Pancreas (tissue), 10 donors: ENCODE measurements around the gene BPIFB1. TPM values are rescaled to one million over a fixed set of nuclear protein-coding genes. Genes with fewer than 3 reads are reported as not detected.

Experiments
- ATAC-seq, 4 donors: fragments of 200-7000 bp; cut with Tn5 transposase; one replicate each; pipeline versions ENCODE4 v1.8.0 to v1.9.1; 2020; ENCODE audit warnings: mild to moderate bottlenecking in 4 of 4, moderate library complexity in 4 of 4
- DNase-seq, 6 donors: peaks; one replicate each; pipeline ENCODE4 v3.0.0-alpha.2; 2020
- FAIRE-seq: peaks from 2 replicates; lab custom pipeline; 2012; peaks lifted over from hg19 to GRCh38; lab: Jason Lieb, UNC
- H3K27ac ChIP-seq, 4 donors: fragments of 200-600 bp; sonication (generic); 1 replicate in 3 of 4; 2 replicates in 1 of 4; pipeline versions ENCODE4 v1.5.0 to v1.8.0; 2020
- H3K27me3 ChIP-seq, 4 donors: fragments of 200-600 bp; one replicate each; pipeline ENCODE4 v1.8.0; 2021
- H3K36me3 ChIP-seq, 3 donors: fragments of 200-600 bp; sonication (generic) in 1 of 3; one replicate each; pipeline versions ENCODE4 v1.5.0 to v1.8.0; 2020 to 2021
- H3K4me1 ChIP-seq, 3 donors: fragments of 200-600 bp; one replicate each; pipeline ENCODE4 v1.8.0; 2021
- H3K4me3 ChIP-seq, 4 donors: fragments of 200-600 bp; sonication (generic) in 2 of 4; one replicate each; pipeline versions ENCODE4 v1.5.0 to v1.8.0; 2020 to 2021
- H3K9me3 ChIP-seq, 4 donors: fragments of 200-600 bp; one replicate each; pipeline ENCODE4 v1.8.0; 2021
- CTCF ChIP-seq, 4 donors: fragments of 200-600 bp; sonication (generic) in 3 of 4; IDR thresholded peaks; one replicate each; pipeline versions ENCODE4 v1.5.0 to v1.8.0; 2021; ENCODE audit warnings: antibody characterized with exemption in 4 of 4
- WGBS, 2 donors: extraction: QIAGEN DNeasy Blood & Tissue Kit; methylation state at CpG; one replicate each; pipeline ENCODE4 v1.1.7; 2013; 5-methylcytosine and 5-hydroxymethylcytosine counted together
- intact Hi-C, 3 donors: fragments of 100-400 bp; cut with DNase I; formaldehyde crosslinking; loops; one replicate each; pipeline versions ENCODE4 v1.11.1 to v1.14.2; 2022
- polyA plus RNA-seq, 2 donors: library from polyadenylated mRNA; stranded (reverse); fragments of 200-250 nt; gene quantifications; one replicate each; pipeline ENCODE4 v1.2.3, GENCODE V29; 2013
- total RNA-seq, 6 donors: library from RNA; stranded (reverse); fragmentation: NEBNext Ultra II Directional in 4 of 6; extraction: Animal tissue kit (Norgen Biotek cat#: 25700) in 4 of 6; gene quantifications; one replicate each; pipeline versions ENCODE4 v1.2.1 to v1.2.4, GENCODE V29; 2021 to 2023
- donor health status: healthy with polysubstance abuse.
- donor health status: DM: no; HTN: no; CAD: no; lungs with moderate emphysema.
- donor health status: DM: no; HTN: no; CAD: no.
- donor health status: control.
- donor health status: control.
- donor health status: Bipolar disorder and iron deficiency.
- donor health status: DM: yes; HTN: yes; CAD: no.
- donor health status: DM: no; HTN: no; CAD: no.
- donor health status: DM: no; HTN: no; CAD: no.
- donor health status: DM: yes; HTN: yes; CAD: no.

Gene BPIFB1
- total and polyA plus RNA-seq, 8 donors, result 0.12 to 0.32 TPM; not detected in 6

- DNase-seq (no peak), ATAC-seq (no peak), FAIRE-seq (no peak)
- Histone ChIP-seq H3K4me3 (no peak overlapping the region), H3K27me3 (no peaks in the 10 kb centered on the region), H3K27ac (no peak overlapping the region), H3K9me3 (no peaks in the 10 kb centered on the region), H3K36me3 (no peaks in the 10 kb centered on the region), H3K4me1 (no peaks in the 10 kb centered on the region)
- 69 to 85% methylated on average over 3 of the region's 3 CpGs for WGBS, 2 donors
- intact Hi-C loops, result no loop called here
- TF ChIP-seq CTCF (IDR thresholded peaks at IDR 0.05), result no peak
Measured at GRCh38 chr20:33252460-33252859, 30.6 kb upstream of the BPIFB1 start.

- intact Hi-C loops, result no loop called here
- WGBS, 2 donors, result 56 to 58% methylated on average over 2 of the region's 2 CpGs
- Histone ChIP-seq H3K36me3 (no peaks in the 10 kb centered on the region), H3K9me3 (no peaks in the 10 kb centered on the region), H3K4me3 (no peak overlapping the region), H3K27ac (no peak overlapping the region), H3K27me3 (no peaks in the 10 kb centered on the region), H3K4me1 (no peaks in the 10 kb centered on the region)
- TF ChIP-seq CTCF (IDR thresholded peaks at IDR 0.05), result no peak
- DNase-seq (no peak), FAIRE-seq (no peak), ATAC-seq (no peak)
Measured at GRCh38 chr20:33255005-33255404, 28.0 kb upstream of the BPIFB1 start.

- intact Hi-C loops, result no loop called here
- H3K36me3 ChIP-seq, result no peaks in the 10 kb centered on the region
- H3K9me3 ChIP-seq, result no peaks in the 10 kb centered on the region
- H3K4me1 ChIP-seq, result no peaks in the 10 kb centered on the region
- 63 to 83% methylated on average over 5 of the region's 5 CpGs for WGBS, 2 donors
- FAIRE-seq (no peak), DNase-seq (no peak), ATAC-seq (no peak)
- no peaks in the 10 kb centered on the region for H3K27me3 ChIP-seq
- no peak overlapping the region for H3K4me3 ChIP-seq
- TF ChIP-seq CTCF (IDR thresholded peaks at IDR 0.05), result no peak
- H3K27ac ChIP-seq, result no peak overlapping the region
Measured at GRCh38 chr20:33257237-33257636, 25.8 kb upstream of the BPIFB1 start.

- intact Hi-C loops, result no loop called here
- 52 to 60% methylated on average over 5 of the region's 5 CpGs for WGBS, 2 donors
- no peak for TF ChIP-seq CTCF (IDR thresholded peaks at IDR 0.05)
Measured at GRCh38 chr20:33259371-33259770, 23.6 kb upstream of the BPIFB1 start.

GRCh38 chr20:33261465-33261864 is 21.5 kb upstream of the BPIFB1 start:
- ATAC-seq (no peak), DNase-seq (no peak), FAIRE-seq (no peak)
- H3K9me3 ChIP-seq, result no peaks in the 10 kb centered on the region
- 57 to 61% methylated on average over 4 of the region's 4 CpGs for WGBS, 2 donors
- no peak overlapping the region for H3K4me3 ChIP-seq
- H3K27ac ChIP-seq, result no peak overlapping the region
- H3K27me3 ChIP-seq, result no peaks in the 10 kb centered on the region
- no peaks in the 10 kb centered on the region for H3K36me3 ChIP-seq
- TF ChIP-seq CTCF (IDR thresholded peaks at IDR 0.05), result no peak
- no peaks in the 10 kb centered on the region for H3K4me1 ChIP-seq
- intact Hi-C loops, result no loop called here

More at GRCh38 chr20:33259371-33259770, 23.6 kb upstream of the BPIFB1 start:
- DNase-seq, result no peak
- no peaks in the 10 kb centered on the region for H3K27me3 ChIP-seq
- no peaks in the 10 kb centered on the region for H3K9me3 ChIP-seq
- no peaks in the 10 kb centered on the region for H3K4me1 ChIP-seq
- H3K27ac ChIP-seq, result no peak overlapping the region
- FAIRE-seq, result no peak
- no peaks in the 10 kb centered on the region for H3K36me3 ChIP-seq
- no peak for ATAC-seq
- H3K4me3 ChIP-seq, result no peak overlapping the region
